Testis (tissue), 3 donors: ENCODE data around the gene CKAP5. TPM values are rescaled to one million over a fixed set of nuclear protein-coding genes. Genes with fewer than 3 reads are reported as not detected.

Experiments used
- DNase-seq: peaks from one replicate; pipeline ENCODE4 v3.0.0-alpha.2; 2019
- H3K27ac ChIP-seq, 2 donors: fragments of 200-600 bp; sonication (generic); one replicate each; pipeline ENCODE4 v1.5.1; 2019
- H3K27me3 ChIP-seq: fragments of 200-600 bp; sonication (generic); one replicate; pipeline ENCODE4 v1.5.1; 2019
- H3K36me3 ChIP-seq: fragments of 200-600 bp; sonication (generic); one replicate; pipeline ENCODE4 v1.5.1; 2017; ENCODE audit warnings: low read depth; ENCODE audit errors: missing control alignments
- H3K4me1 ChIP-seq: fragments of 200-600 bp; sonication (generic); one replicate; pipeline ENCODE4 v1.5.1; 2019
- H3K4me3 ChIP-seq, 2 donors: fragments of 200-600 bp; sonication (generic); one replicate each; pipeline ENCODE4 v1.5.1; 2017 to 2019
- H3K9me3 ChIP-seq: fragments of 200-600 bp; sonication (generic); one replicate; pipeline ENCODE4 v1.5.1; 2017
- CTCF ChIP-seq, 3 experiments: fragments of 450-650 bp in 2 of 3; fragments of 200-600 bp in 1 of 3; sonication (generic) in 1 of 3; IDR thresholded peaks; one replicate each; pipeline ENCODE4 v1.5.1; 2016 to 2019; ENCODE audit warnings: antibody characterized with exemption in 3 of 3, mild to moderate bottlenecking in 2 of 3, moderate library complexity in 1 of 3
- POLR2A ChIP-seq: fragments of 450-650 bp; IDR thresholded peaks from one replicate; pipeline ENCODE4 v1.6.1; 2017; ENCODE audit warnings: antibody characterized with exemption, mild to moderate bottlenecking, moderate library complexity
- WGBS, 2 donors: methylation state at CpG; one replicate each; pipeline ENCODE4 v1.1.5; 2018; 5-methylcytosine and 5-hydroxymethylcytosine counted together
- intact Hi-C: fragments of 100-400 bp; cut with DNase I; formaldehyde crosslinking; loops from one replicate; pipeline ENCODE4 v1.15.1; 2023; ENCODE audit warnings: low total_unique reads
- polyA plus RNA-seq: library from polyadenylated mRNA; stranded (reverse); fragments of 350-450 nt; fragmentation: Illumina TruSeq; extraction: RNeasy Lipid Tissue Mini Kit (QIAGEN cat#74804); gene quantifications from one replicate; pipeline ENCODE4 v1.2.3, GENCODE V29; 2014; ENCODE audit warnings: low read depth, low replicate concordance; ENCODE audit not compliant: insufficient read depth
- total RNA-seq, 2 donors: library from RNA; depleted of rRNA; stranded (reverse); fragments of >200 nt; gene quantifications; one replicate each; pipeline ENCODE4 v1.2.3, GENCODE V29; 2016

CKAP5 gene
- total and polyA plus RNA-seq, 3 donors from 2014 or later: 92.3 to 118 (median 106) TPM

GRCh38 chr11:46892838-46893237 is 46.8 kb upstream of the CKAP5 start:
- no peak for TF ChIP-seq CTCF (IDR thresholded peaks at IDR 0.05)
- Histone ChIP-seq H3K4me3 (no peak overlapping the region), H3K36me3 (no peaks in the 10 kb centered on the region), H3K27ac (no peak overlapping the region), H3K9me3 (no peaks in the 10 kb centered on the region), H3K4me1 (peaks cover 7% of the 10 kb centered on the region), H3K27me3 (no peaks in the 10 kb centered on the region)
- 89 to 94% methylated on average over 7 to 9 of the region's 9 CpGs for WGBS, 2 donors
- no peak for DNase-seq
- intact Hi-C loops: loop anchor here (10.0 kb wide), 1 partner anchor 462 kb away; the partner anchor contains the start of gene MYBPC3

GRCh38 chr11:46892109-46892508 is 46.0 kb upstream of the CKAP5 start:
- peaks cover 7% of the 10 kb centered on the region for H3K4me1 ChIP-seq
- H3K27me3 ChIP-seq: no peaks in the 10 kb centered on the region
- WGBS, 2 donors: 92% methylated on average over 2 of the region's 2 CpGs
- no peak for DNase-seq
- no peaks in the 10 kb centered on the region for H3K9me3 ChIP-seq
- TF ChIP-seq POLR2A (no peak), CTCF (IDR thresholded peaks at IDR 0.05) (no peak)
- no peaks in the 10 kb centered on the region for H3K36me3 ChIP-seq
- no peak overlapping the region for H3K4me3 ChIP-seq
- no peak overlapping the region for H3K27ac ChIP-seq
- intact Hi-C loops: loop anchor here (10.0 kb wide), 1 partner anchor 463 kb away; the partner anchor contains the start of gene MYBPC3

- Histone ChIP-seq H3K27ac (no peak overlapping the region), H3K9me3 (no peaks in the 10 kb centered on the region), H3K4me1 (peaks cover 3% of the 10 kb centered on the region), H3K4me3 (no peak overlapping the region), H3K36me3 (no peaks in the 10 kb centered on the region), H3K27me3 (no peaks in the 10 kb centered on the region)
- 91 to 95% methylated on average over 2 of the region's 2 CpGs for WGBS, 2 donors
- no peak for TF ChIP-seq POLR2A
- no peak for TF ChIP-seq CTCF (IDR thresholded peaks at IDR 0.05)
- no peak for DNase-seq
- intact Hi-C loops: loop anchor here (10.0 kb wide), 1 partner anchor 464 kb away; the partner anchor contains the start of gene MYBPC3
Measured at GRCh38 chr11:46890665-46891064, 44.6 kb upstream of the CKAP5 start.

DNA sequence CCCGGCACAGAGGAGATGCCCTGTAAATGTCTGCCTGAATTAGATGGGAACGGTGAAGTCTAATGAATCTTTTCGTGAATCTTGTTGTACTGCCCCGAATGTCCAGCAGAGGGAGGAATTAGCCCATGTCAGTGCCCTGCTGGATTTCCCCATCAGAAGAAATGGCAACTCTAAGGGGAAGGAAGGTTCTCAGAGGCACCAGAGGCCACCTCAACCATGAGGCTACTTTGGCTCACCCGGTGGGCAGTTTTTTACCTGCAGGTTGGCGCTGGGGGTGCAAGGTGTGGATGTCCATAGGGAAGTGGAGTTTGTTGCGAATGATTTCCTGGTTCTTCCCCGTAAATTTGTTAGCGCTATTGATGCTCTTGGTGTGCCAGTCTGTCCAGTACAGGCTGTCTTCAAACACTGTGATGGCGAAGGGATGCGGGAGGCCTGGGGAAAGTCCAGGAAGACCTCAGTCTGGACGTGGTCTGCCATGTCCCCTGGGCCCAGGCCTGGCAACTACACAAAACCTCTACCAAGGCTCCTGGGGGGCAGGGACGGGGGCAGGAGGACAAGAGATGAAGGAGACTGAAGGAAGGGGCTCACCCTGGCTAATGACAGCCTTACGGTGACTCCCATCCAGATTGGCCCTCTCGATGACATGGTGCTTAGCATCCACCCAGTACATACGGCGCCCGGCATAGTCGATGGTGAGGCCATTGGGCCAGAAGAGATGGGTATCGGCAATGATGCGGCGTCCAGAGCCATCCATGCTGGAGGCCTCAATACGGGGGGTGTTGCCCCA is 43.8 kb upstream of the CKAP5 start:
- TF ChIP-seq CTCF (IDR thresholded peaks at IDR 0.05) (peak; percentile 83 to 88 (median 86)), POLR2A (no peak)
- H3K27ac ChIP-seq: no peak overlapping the region
- H3K27me3 ChIP-seq: no peaks in the 10 kb centered on the region
- H3K9me3 ChIP-seq: no peaks in the 10 kb centered on the region
- H3K36me3 ChIP-seq: no peaks in the 10 kb centered on the region
- no peak overlapping the region for H3K4me3 ChIP-seq
- peak; percentile 92 for DNase-seq
- WGBS, 2 donors: 72 to 73% methylated on average over 19 to 23 of the region's 23 CpGs
- H3K4me1 ChIP-seq: no peaks in the 10 kb centered on the region
- intact Hi-C loops: loop anchor here (10.0 kb wide), 1 partner anchor 465 kb away; the partner anchor contains the start of gene MYBPC3

GRCh38 chr11:46889251-46889650 is 43.2 kb upstream of the CKAP5 start:
- H3K36me3 ChIP-seq: no peaks in the 10 kb centered on the region
- TF ChIP-seq CTCF (IDR thresholded peaks at IDR 0.05) (no peak), POLR2A (no peak)
- H3K27ac ChIP-seq: no peak overlapping the region
- H3K4me1 ChIP-seq: no peaks in the 10 kb centered on the region
- intact Hi-C loops: no loop called here
- DNase-seq: no peak
- H3K4me3 ChIP-seq: no peak overlapping the region
- H3K27me3 ChIP-seq: no peaks in the 10 kb centered on the region
- no peaks in the 10 kb centered on the region for H3K9me3 ChIP-seq
- WGBS, 2 donors: 77 to 88% methylated on average over 7 of the region's 7 CpGs
